ENCODE results near the gene CD93. TPM values are rescaled to one million over a fixed set of nuclear protein-coding genes. Genes with fewer than 3 reads are reported as not detected.

The CD93 gene
- total RNA-seq, 1 experiment from 2014 or later, result not detected

DNA sequence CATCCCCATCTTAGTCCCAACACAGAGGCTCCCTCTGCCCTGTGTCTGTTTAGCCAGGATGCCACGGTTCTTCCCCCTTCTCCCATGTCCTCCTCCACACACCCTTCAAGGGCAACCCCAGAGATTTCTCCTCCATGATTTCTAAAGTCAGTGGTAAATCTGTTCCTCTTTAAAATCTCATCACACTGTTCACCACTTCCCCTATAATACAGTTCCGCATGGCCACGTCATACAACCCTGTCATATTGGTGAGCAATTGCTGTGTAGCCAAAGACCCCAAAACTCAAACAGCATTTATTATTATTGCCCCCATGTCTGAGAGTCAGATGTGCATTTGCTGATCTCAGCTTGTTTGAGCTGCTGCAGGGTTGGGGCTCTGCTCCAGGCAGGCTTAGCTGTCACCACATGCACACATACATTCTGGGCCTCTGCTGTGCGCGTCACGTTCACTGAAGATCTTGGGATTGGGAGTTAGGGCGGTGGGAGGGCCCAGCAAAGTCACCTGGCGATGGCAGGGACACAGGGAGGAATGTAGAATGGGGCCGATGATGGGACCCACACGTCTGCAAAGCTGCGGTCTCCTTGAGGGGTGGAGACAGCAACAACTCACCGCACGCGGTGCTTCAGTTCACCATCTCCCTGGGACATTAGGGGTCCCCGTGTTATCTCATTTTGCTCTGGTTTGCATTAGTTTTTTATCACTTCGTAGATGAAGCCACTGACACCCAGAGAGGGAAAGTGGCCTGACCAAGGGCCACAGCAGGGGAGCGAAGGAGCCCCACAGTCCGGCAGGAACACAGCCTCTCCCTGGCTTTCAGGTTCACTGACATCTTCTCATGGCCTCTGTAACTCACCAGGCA lies 36.9 kb upstream of the CD93 start:
- Histone ChIP-seq H3K4me3 (no peak overlapping the region), H3K9me3 (no peaks in the 10 kb centered on the region), H3K27me3 (no peaks in the 10 kb centered on the region), H3K36me3 (no peaks in the 10 kb centered on the region)
- DNase-seq, result no peak

DNA sequence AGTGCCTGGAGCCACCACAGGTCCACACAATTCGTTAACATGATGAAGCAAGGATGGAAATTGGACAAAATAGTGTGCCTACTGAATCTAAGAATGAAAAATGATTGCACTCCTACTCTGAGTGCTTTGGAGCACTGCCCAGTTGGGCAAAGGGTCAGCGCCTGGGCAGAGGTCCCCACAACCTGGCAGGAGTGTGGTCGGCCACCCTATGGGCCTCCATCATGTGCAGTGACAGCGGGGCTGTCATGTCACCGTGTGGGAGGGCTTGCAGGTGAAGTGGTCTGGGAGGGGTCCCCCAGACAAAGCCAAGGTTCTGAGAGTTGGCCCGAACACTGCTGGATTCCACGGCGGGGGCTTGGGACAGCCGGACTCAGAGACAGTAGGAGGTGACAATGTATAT lies 36.2 kb upstream of the CD93 start:
- Histone ChIP-seq H3K27me3 (no peaks in the 10 kb centered on the region), H3K36me3 (no peaks in the 10 kb centered on the region), H3K4me3 (no peak overlapping the region), H3K9me3 (no peaks in the 10 kb centered on the region)
- no peak for DNase-seq

DNA sequence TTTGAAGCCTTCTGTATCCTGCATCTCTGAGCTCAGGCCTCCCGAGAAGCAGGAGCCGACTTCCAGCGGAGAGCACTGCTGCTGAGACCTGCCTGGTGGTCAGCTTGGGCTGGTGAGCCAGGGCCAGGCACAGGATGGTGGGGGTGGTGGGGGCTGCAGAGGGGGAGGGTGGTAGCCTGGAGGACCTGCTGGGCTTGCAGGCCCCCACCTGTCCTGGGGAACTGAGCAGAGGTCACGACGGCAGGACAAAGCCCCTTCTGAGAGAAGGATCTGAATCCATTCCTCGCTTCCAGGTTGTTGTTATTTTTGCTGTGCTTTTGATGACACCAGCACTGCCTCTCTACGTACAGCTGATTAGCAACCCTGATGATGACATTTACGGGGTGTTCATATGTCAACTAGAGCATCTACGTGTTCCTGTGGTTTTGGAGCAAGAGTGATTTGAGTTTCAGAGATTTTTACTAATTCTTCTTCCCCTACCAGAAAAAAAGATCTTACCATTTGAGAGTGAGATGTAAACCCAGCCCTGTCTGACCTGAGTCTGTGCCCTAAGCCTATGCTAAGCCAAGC lies 35.7 kb upstream of the CD93 start:
- Histone ChIP-seq H3K36me3 (no peaks in the 10 kb centered on the region), H3K9me3 (no peaks in the 10 kb centered on the region), H3K4me3 (no peak overlapping the region), H3K27me3 (no peaks in the 10 kb centered on the region)
- no peak for DNase-seq

DNA sequence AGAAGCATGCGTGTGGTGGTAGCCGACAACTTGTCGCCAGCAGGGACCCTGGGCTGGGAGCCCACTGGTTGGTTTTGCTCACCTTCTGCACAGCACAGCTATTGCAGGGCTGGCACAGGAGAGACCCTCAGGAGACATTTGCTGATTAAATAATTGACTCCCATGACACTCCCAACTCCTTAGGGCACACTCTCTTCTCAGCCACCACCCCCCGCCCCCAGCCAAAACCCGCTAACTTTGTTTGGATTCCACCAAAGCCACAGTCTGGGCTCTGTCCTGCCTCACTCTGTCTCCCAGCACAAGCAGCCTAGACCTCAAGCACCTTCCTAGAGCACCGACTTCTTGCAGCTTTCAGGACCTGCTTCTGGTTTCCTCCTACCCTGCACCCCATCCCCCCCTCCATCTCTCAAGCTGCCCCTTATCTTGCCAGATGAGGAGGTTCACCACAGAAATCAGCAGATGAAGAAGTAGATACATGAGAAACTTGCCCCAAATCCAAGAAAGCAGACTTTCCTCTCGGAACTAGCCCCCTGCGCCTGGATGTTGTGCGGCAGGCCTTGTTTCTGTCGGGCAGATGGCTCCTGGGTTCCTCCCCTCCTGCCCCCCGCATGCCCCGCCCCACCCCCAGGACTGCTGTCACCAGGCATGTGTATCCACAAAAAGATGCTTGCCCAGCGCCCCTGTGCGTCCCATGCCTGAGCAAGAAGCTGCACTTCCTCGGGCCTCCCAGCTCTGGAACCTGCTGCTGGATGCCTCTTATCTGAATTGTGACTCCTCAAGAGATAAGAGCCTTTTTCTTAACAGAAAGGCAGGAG lies 35.0 kb upstream of the CD93 start:
- no peak overlapping the region for H3K4me3 ChIP-seq
- H3K27me3 ChIP-seq, result no peaks in the 10 kb centered on the region
- H3K36me3 ChIP-seq, result no peaks in the 10 kb centered on the region
- no peak for DNase-seq
- H3K9me3 ChIP-seq, result no peaks in the 10 kb centered on the region

DNA sequence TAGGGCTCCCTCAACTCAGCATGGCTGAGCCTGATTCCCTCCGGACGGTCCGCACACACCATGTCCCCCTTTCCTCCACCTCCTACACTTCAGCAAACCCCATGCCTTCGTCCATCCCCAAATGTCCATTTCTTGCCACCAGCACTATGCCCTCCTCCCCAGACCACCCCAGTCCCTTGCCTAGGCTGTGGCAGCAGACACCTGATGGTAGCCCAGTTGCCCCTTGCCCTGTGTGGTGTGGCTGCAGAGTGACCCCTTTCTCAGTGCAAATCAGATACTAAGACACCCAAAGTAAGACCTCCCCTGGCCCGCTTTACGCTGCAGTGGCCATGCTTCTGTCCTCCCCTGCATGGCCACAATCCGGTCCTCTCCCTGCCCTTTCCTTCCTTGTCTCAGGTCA lies 34.1 kb upstream of the CD93 start:
- Histone ChIP-seq H3K9me3 (no peaks in the 10 kb centered on the region), H3K27me3 (no peaks in the 10 kb centered on the region), H3K4me3 (no peak overlapping the region), H3K36me3 (no peaks in the 10 kb centered on the region)
- no peak for DNase-seq

DNA sequence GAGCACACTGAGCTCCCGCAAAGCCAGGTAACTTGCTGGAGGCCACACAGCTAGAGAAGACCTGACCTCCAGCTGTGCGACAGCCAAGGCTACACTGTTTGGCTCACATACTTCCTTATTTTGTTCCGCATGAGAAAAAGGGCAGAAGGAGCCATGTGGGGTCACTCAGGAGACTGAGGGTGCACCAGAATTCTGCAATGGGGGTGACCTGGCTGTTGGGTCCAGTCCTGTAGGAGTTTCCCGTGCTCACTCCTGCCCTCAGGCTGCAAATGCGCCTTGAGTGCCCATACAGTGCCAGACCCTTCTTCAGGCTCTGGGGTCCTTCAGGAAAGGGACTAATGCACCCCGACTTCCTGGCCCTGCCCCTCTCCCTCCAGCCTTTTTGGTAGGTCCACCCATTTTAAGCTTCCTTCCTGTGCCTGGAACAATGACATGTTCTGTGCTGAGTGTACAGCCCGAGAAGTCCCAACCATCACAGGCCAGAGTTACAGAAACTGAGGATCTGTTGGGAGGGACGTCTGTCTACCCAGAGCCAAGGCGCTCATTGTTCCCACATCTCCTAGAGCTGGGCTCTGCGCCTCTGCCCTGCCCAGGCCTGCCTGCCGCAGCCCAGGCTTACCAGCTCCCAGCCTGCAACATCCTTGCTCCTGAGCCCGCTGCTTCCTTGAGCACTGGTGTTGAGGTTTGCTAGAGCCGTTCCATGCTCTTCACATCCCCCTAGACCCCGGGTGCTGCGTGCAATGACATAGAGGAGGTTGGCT lies 33.5 kb upstream of the CD93 start:
- Histone ChIP-seq H3K9me3 (no peaks in the 10 kb centered on the region), H3K4me3 (no peak overlapping the region), H3K27me3 (no peaks in the 10 kb centered on the region), H3K36me3 (no peaks in the 10 kb centered on the region)
- no peak for DNase-seq

DNA sequence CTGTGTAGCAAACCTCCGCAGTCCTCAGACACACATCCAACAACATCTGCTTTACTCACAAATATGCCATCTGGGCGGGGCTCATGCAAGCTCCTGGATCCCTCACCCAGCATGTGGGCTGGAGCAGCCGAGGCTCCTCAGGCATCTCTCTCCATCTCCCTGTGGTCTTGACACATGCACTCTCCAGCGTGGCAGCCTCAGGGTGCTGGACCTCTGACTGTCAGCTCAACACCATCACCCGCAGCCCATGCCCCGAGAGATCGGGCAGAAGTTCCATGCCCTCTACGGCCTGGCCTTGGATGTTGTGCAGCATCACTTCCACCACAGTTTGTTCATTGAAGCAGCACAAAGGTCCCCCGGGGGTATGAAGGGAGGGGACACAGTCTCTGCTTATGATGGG lies 32.6 kb upstream of the CD93 start:
- Histone ChIP-seq H3K27me3 (no peaks in the 10 kb centered on the region), H3K4me3 (no peak overlapping the region), H3K9me3 (no peaks in the 10 kb centered on the region), H3K36me3 (no peaks in the 10 kb centered on the region)
- no peak for DNase-seq

DNA sequence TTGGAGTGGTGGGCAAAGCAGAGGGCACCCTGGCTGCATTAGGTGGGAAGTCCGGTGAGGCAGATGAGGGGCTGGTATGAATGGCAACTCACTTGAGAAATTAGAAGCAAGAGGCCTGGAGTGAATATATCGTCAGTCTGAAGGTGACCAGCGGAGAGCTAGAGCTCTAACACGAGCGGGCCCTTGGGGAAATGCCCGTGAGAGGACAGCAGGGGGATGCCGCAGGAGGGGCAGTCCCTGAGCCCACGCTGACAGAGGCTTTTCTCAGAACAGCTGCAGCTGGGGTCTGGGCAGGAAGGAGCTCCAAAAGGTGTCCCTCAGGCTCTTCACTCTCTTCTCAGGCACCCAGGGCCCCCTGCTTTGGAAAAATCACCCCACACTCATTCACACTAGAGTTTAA lies 32.0 kb upstream of the CD93 start:
- H3K9me3 ChIP-seq, result no peaks in the 10 kb centered on the region
- H3K27me3 ChIP-seq, result no peaks in the 10 kb centered on the region
- no peaks in the 10 kb centered on the region for H3K36me3 ChIP-seq
- no peak overlapping the region for H3K4me3 ChIP-seq
- DNase-seq, result no peak

DNA sequence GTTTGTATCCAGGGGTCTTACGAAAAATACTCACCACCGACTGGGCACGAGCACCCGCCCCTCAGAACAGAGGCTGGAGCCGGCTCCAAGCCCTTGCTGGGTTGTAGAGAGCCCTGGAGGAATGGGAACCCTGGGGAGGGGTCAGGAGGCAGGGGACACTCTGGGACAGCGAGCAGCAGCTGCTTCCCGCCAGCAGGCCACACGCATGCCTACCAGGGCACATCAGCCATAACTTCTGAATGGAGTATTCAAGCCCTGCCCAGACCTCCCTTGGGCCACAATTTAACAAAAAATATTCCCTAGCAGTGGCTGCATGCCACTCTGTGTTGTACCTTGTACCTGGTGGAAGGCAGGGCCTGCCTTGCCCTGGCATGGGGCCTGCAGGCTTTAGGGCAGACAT lies 31.6 kb upstream of the CD93 start:
- DNase-seq, result no peak
- no peak overlapping the region for H3K4me3 ChIP-seq
- H3K9me3 ChIP-seq, result no peaks in the 10 kb centered on the region
- no peaks in the 10 kb centered on the region for H3K27me3 ChIP-seq
- no peaks in the 10 kb centered on the region for H3K36me3 ChIP-seq

DNA sequence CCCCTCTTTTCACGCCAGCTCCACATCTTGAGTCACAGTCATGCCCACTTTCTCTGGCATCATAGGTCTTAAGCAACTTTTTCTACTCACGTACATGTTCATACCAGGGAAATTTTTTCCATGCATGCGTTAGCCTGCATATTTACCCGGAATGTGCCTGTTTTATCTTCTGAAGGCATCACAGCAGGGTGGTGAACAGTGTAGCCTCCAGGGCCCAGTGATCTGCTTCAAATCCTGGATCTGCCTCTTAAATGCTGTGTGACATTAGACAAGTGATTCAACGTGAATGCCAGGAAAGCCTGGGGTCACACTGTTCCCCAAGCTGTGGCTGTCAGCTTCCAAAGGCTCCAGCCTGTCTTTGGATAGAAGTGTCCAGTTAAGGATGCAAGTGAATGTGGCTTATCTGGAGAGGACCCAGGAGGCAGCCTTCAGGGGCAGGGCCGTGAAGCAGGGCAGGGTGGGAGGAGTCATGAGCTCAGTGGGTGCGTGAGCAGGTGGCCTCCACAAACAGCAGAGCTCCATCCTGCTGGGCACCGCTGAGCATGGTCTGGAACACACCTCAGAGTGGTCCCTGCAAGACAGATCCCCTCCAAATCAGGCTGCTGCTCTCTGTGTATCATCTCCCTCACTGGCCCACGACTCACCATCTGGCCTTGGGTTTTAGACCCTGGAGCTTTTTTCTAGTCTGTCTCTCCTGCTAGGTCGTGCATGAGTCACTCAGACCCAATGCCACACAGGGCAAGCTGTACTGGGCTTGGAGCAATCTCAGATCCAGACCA lies 30.4 kb upstream of the CD93 start:
- H3K27me3 ChIP-seq, result no peaks in the 10 kb centered on the region
- H3K36me3 ChIP-seq, result no peaks in the 10 kb centered on the region
- DNase-seq, result peak; percentile 51
- H3K4me3 ChIP-seq, result no peak overlapping the region
- no peaks in the 10 kb centered on the region for H3K9me3 ChIP-seq

DNA sequence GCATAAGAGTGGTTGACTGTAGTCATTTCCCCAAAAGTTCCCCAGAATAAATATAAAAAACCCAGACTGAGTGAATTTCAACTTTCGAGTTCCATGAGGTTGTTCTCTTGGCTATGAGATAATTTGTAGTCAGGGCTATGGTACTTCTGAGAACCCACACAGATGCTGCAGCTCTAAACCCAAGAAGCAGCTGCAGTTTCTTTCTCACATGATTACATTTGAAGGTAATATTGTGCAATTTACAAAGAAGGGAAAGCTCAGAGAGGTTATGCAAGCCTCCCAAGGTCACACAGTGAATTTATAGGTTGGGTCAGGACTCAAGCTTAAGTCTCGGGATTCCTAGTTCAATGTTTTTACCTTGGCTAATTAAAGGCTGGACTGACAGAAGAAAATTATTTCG lies 29.7 kb upstream of the CD93 start:
- Histone ChIP-seq H3K27me3 (no peaks in the 10 kb centered on the region), H3K36me3 (no peaks in the 10 kb centered on the region), H3K4me3 (no peak overlapping the region), H3K9me3 (no peaks in the 10 kb centered on the region)
- no peak for DNase-seq

DNA sequence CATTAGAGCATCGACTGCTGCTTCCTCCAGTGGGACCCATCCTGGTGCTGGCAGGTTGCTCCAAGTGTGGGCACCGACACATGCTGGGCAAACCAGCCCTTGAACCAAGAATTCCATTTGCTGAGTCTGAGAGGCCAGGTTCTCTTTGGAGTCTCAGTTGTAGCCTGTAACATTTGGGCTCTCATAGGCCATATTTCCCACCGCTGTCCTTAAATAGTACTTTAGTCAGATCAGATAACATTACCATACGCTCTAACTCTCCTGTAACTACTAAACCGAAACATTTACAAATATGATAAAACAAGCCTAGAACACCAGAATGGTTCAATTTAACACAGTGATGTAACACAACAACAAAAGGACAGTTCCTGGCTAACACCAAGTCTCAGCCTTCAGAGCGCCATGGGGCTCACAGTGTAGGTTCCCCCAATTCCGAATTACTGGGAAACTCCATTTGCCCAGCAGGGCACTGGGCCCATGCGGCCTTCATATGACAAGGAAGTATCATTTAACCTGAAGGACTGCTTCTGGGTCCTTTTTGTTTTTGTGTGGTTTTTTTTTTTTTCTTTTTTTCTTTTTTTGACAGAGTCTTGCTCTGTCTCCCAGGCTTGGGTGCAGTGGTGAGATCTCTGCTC lies 28.4 kb upstream of the CD93 start:
- Histone ChIP-seq H3K36me3 (no peaks in the 10 kb centered on the region), H3K4me3 (no peak overlapping the region), H3K9me3 (no peaks in the 10 kb centered on the region), H3K27me3 (no peaks in the 10 kb centered on the region)
- no peak for DNase-seq

DNA sequence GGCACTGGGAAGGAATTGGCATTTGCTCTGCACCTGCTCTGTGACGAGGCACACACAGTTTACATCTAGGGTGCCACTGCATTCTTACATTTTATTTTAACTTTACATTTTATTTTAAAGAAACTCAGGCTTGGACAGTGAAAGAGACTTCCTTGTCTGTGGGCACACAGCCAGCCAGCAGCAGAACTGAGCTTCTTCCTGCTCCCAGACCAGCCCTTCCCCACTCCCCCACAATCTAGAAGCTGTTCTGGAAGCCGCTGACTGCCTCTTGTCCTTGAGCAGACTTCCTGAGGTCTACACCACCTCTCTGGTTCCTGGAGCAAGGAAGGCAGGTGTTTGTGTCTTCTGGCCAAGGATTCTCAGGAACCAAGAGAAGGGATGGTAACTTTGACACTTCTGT lies 27.9 kb upstream of the CD93 start:
- DNase-seq, result no peak
- no peaks in the 10 kb centered on the region for H3K9me3 ChIP-seq
- H3K27me3 ChIP-seq, result no peaks in the 10 kb centered on the region
- no peaks in the 10 kb centered on the region for H3K36me3 ChIP-seq
- no peak overlapping the region for H3K4me3 ChIP-seq

DNA sequence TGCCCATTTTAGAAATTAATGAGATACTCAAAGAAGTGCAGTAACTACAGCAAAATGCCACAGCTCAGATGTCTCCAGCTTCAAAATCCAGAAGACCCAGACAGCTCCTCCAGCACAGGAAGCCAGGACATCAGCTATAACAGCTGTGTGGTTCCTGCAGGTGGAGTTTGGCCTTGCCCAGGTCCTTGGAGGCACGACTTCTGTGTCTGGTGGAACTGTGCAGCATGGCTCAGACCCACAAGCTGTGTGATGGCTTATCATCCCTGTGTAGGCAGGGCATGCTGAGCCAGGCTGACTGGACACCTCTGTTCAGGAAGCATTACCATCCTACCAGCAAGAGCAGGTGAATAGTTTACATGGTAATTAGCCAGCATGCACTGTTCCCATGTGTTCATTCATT lies 26.5 kb upstream of the CD93 start:
- Histone ChIP-seq H3K4me3 (no peak overlapping the region), H3K9me3 (no peaks in the 10 kb centered on the region), H3K36me3 (no peaks in the 10 kb centered on the region), H3K27me3 (no peaks in the 10 kb centered on the region)
- no peak for DNase-seq

DNA sequence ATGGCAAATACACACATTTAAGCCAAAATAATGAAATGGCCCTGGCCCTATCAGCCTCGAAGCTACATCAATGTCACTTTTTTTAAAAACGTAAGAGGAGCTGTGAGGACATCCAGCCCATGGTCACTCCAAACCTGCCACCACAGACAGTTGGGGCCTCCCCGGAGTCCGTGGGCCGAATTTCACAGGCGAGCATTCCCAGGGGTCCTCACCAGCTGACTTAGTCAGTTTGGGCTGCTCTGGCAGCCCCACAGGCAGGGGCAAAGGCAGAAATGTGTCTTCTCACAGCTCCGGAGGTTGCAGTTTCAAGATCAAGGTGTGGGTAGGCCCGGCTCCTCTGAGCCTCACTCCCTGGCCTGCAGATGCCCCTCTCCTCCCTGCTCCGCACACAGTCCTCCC lies 25.8 kb upstream of the CD93 start:
- Histone ChIP-seq H3K4me3 (no peak overlapping the region), H3K9me3 (no peaks in the 10 kb centered on the region), H3K27me3 (no peaks in the 10 kb centered on the region), H3K36me3 (no peaks in the 10 kb centered on the region)
- no peak for DNase-seq

Measured in MG63 (cell line).